HG02970 (cell line): Measurements from ENCODE around the gene CNTN6.
"Not testable (repeated sequence)": the region's sequence is repeated elsewhere in the genome, so short reads cannot be mapped to it uniquely, and the experiment has no call there.

Source experiments
- ATAC-seq: cut with Tn5 transposase; IDR thresholded peaks from one replicate; pipeline ENCODE4 v1.9.1; 2021; ENCODE audit warnings: mild to moderate bottlenecking, moderate library complexity, moderate number of reproducible peaks; ENCODE audit not compliant: unreplicated experiment, low FRiP score

The CNTN6 gene

DNA sequence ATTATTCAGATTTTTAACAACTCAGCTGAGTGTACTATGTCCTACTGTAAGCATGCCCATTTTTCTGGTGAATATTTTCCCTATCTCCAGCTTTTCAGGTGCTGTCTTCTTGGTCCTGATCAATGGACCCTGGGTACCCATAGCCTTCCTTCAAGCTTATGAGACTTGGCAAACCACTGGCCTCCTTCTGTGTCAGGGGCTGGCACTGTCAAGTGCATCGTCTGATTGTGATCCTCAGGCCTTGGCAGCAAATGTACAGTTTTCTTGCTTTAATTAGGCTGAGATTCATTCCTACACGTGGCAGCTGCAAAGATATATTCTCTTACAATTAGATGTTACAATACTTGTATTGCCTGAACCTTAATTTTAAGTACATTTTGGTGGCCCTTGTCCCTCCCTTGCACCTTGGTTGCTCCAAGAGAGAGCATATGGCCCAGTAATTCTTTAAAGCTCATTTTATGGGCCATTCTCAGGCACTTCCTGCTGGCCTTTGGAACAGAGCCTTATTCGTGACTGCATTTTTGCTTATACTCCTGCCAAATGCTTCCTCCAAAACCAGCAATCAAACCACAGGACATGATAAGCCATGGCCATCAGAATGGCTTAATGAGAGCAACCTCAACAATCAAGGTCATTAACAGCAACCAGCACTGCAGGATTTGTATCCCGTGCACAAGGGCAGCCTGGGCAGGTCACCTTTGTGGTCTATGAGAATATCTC, 179.9 kb downstream of the CNTN6 start:
- no peak for ATAC-seq

DNA sequence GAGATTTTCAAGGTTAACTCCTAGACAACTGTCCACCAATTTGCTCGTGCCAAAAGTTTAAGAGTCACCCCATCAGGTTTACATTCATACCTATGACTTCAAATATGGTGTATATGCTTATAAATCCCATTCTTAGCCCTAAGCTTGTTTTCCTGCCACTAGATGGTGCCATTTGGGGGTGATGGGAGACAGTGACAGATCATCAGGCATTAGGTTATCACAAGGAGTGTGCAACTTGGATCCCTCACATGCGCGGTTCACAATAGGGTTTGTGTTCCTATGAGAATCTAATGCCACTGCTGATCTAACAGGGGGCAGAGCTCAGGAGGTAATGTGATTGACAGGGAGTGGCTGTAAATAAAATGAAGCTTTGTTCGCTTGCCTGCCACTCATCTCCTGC, 182.7 kb downstream of the CNTN6 start:
- ATAC-seq, result no peak

DNA sequence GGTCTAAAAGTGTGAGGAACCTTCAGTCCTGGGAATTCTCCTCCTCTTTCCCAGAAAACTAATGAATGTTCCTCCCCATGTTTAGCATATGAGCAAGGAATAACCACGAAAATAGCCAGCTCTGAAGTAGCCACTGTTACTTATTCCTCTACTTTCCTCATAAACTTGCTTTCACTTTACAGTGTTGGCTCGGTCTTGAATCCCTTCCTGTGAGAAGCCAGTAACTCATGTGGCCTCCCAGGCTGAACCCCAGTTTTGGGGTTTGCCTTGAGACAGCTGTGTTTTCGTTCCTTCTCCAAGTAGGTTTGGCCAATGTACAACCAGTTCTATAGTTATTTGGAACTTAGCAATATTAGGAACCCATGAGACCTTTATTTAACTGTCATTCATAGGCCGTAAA, 195.0 kb downstream of the CNTN6 start:
- no peak for ATAC-seq

DNA sequence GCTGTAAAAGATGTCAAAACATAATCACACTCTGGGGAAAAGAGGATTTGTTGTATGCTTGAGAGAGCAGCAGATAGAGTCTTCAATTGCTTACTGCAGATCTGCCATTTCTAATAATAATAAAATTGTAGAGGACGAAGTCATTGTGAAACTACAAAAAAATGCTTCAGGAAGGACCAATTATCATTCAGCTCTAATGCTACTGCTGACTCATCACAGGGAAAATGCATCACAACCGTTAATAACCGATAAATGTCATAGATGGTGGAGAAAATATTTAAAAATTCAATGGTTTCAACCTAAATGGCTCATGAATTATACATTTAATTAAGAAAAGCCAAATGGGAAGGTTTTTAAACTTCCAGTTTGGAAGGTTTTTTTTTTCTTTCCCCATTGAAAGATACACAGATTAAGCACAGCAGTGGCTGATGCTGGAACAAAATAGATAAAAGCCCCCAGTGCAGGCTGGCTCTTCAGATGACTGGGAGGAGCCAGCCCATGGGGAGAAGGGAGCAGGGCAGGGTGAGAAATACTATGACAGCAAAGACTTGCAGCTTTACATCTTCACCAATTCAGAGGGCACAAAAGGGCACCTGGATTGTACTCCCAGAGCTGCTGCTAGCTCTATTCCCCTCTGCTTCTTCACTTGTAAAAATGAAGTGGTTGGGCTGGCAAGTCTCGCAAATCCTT, 196.1 kb downstream of the CNTN6 start:
- ATAC-seq, result no peak

DNA sequence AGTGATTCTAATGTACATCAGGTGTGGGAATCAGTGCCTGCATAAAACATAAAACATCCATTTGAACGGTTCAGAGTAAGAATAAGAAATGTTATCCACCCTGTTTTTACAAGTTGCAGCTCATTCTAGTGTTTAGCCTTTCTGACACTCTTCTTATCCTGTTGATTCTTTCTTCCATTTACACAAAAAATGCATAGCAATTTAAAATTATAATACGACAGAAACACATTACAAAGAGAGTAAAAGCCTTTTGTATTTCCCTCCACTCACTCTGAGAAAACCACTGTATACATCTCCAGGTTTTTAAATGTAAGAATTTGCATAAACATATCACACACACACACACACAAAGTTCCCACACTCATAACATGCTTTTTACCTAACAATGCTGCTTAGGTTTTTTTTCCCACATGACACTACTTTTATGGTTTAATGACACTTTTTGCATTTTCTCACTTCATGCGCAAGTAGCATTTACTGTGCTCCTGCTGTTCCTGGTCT, 199.8 kb downstream of the CNTN6 start:
- no peak for ATAC-seq

DNA sequence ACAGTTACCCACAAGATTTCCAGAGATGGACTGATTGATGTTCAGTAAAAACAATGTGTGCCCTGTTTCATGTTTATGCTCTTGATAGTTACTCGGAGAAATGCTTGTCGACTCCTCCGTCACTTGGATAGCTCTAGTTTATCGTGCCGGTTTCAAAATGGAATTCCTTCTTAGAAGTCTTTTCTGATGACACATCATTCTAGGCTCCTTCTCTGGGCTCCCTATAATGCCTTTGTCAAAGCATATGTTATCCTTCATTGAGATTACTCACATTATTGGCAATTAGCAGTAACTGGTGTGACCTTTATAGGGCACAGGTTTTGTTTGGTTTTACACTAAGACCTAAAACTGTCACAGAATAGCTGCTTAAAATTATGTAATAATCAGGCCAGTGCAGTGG, 201.8 kb downstream of the CNTN6 start:
- no peak for ATAC-seq

DNA sequence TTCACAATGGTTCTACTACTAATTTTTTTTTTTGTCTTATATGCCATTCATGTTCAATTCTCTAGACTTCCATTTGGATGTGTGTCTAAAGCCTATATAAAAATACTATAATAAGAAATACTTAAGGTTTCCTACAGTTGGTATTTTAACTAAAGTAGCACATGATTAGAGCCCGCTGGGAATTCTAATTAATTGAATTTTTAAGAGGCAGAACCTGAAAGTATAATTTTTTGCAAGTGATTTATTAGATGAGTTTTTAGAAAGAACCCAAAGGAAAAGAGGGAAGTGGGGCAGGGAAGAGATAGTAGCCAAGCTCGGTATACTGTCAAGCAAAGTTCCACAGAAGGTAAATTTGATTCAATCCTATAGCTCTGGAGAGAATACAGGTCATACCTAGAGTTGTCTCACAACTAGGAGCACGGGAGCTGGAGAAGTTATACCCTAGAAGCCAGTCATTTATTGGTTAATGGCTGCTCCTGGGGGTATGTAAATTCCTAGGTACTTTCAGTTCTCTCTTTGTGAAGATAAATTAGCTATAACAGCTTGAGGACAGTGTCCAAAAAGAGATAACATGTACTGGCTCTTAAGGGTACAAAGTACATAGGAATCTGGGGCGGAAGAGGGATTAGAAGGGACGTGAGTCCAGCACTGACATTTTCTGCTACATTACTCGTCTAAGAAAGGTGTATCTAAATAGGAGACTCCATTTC, 225.6 kb downstream of the CNTN6 start:
- no peak for ATAC-seq

DNA sequence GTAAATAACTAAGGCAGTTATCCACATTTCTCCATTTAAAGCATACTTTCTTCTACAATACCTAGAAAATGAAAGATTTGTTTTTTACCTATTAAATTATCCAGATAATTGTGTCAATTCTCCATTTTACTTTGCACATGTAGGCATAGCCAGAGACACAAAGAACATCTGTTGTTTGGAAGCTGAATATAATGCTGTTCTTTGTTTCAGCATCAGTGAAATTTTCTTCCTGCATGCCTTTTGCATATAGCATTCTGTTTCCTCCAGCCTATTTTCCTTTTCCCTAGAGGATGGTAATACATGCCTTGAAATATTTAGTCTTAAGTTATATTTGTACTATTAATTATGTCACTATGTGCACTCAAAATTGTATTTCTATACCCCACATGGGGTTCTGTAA, 233.7 kb downstream of the CNTN6 start:
- ATAC-seq, result no peak

DNA sequence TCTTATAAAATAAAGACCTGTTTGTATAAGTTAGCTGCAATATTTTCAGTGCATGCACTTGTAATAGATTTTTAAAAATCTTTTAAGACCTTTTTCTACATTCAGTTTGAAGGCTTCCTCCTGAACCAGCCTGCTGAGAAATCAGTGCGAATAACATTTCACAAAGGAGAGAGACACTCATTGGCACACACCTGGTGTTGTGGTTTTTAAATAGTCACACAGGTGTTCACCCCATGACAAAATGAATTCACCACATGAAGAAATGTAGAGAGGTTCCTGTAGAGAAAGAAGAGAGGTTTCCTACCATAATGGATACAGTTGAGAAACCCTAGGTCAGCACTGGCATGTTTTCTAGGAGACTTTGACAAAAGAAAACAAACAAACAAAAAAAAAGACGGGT, 237.3 kb downstream of the CNTN6 start:
- no peak for ATAC-seq

DNA sequence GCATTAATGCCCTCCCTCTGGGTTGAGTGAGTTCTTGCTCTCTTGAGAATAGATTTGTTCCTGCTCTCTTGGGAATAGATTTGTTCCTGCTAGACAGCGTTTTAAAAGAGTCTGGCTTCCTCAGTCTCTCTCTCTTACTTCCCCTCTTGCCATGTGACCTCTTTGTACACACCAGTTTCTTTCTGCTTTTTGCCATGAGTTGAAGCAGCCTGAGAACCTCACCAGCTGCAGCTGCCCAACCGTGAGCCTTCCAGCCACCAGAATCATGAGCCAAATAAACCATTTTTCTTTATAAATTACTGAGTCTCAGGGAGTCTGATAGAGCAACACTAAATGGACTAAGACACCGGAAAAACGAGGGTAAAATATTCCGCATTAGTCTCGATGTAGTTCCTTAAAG, 253.6 kb downstream of the CNTN6 start:
- ATAC-seq, result no peak

DNA sequence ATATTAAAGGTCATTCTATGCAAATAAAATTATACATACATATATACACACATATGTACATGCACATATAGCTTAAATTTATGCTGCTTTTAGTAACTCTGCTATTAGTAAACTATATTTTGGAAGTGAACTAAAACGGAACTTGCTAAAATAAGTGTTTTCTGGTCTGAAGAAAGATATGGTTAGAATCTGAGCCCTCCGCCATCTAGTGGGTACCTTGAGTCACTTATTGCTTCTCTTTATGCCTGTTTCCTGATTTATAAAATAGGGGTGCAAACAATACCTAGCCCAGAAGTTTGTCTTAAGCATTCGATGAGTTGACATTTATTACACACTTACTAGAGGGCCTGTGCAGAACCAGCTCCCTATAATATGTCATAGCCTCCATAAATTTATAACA, 255.7 kb downstream of the CNTN6 start:
- no peak for ATAC-seq

DNA sequence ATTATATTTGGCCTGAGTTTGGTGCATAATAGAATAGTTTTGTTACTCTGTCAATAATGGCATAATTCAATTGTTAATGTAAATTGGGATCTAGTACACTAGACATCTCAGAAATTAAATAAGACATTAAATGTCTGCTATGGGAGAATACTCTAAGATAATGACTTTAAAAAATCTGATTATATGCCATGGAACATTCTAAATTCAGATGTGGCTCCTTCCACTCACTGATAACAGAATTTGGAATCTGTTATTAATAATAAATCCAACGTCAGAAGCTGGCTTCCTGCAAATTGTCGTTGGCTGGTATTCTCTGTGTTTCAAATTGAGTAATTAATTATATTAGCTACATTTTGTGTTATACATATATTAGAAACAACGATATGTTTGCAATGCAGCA, 258.1 kb downstream of the CNTN6 start:
- no peak for ATAC-seq

DNA sequence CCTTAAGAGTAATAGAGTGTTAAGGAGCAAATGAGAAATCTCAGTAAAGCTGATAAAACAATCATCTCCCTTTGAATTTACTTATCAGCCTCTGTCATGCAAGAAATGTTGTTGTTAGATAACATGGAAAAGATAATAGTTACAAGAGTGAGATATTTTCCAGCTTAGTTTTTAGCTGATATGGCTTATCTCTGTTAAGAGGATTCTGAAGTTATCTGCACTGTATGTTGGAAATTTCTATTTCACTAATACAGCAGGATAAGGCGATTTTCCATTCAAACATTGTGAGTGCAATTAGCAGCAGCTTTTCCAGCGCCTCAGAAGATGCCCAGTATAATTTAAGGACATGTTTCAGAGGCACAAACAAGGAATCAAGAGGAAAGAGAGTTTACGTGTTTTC, 262.9 kb downstream of the CNTN6 start:
- ATAC-seq, result no peak

DNA sequence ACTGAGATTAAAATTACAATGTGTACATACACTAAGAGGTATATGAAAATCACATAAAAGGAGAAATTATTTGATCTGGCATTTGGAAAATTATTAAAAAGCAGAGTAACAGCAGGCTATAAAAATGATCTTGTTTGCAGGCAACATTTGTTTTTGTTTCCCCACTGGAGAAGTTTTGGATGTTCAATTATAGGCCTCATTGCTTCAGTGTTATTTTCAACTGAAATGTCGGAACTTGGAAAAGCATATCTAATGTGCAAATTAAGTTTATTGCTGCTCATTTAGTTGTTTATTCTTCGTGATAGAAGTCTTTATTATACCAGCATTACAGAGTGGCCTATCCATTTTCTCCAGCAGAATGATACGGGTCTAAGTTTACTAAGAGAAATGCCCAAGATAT, 263.3 kb downstream of the CNTN6 start:
- ATAC-seq, result no peak

DNA sequence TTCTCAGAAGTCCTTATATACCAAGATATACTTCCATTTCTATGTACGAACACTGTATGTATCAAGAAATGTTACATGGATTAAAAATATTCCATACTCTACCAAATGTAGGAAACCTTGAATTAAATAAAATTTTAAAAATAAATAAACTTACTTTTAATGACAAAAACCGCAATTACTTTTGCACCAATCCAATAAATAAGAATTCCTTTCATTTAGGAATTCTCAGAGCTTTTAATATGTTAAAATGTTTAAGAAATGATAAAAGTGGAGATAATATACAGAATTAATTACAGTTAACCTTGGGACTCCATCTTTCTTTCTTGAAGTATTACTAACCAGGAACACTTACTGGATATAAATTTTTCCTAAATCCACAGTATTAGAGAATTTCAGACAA, 272.7 kb downstream of the CNTN6 start:
- ATAC-seq, result no peak

DNA sequence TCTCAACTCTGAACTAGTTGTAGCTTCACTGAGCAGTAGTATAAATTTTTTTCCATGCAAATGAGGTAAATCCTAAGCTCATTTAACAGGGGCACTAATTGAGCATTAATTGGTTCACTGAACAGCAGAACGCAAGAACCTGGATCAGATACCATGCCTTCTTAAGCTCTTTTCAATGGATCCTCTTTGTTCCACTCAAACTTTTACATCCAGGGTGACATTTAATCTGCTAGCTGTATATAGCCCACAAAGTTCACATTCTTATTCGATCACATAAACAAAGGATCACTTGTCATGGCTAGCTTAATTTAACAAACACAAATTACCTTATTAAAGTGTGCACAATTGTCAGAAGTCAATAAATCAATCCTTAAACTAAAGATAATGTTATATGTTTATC, 281.6 kb downstream of the CNTN6 start:
- ATAC-seq, result no peak

DNA sequence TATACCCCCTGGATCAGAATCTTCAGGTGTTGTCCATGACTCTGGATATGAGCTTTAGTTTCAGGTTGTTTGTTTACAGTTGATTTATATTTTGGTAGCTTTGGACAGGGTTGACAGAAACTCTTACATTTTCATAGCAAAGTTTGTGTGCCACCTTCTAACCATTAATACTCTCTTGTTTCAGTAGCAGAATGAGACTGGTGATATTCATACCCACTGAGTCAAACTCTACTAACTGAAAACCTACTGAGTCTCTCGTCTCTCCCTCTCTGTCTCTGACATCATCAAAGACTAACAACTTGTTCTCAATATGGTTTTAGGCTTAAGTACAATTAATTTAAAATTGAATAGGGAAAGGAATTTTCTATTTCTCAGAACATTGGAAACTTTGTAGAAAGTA, 282.3 kb downstream of the CNTN6 start:
- ATAC-seq, result no peak

DNA sequence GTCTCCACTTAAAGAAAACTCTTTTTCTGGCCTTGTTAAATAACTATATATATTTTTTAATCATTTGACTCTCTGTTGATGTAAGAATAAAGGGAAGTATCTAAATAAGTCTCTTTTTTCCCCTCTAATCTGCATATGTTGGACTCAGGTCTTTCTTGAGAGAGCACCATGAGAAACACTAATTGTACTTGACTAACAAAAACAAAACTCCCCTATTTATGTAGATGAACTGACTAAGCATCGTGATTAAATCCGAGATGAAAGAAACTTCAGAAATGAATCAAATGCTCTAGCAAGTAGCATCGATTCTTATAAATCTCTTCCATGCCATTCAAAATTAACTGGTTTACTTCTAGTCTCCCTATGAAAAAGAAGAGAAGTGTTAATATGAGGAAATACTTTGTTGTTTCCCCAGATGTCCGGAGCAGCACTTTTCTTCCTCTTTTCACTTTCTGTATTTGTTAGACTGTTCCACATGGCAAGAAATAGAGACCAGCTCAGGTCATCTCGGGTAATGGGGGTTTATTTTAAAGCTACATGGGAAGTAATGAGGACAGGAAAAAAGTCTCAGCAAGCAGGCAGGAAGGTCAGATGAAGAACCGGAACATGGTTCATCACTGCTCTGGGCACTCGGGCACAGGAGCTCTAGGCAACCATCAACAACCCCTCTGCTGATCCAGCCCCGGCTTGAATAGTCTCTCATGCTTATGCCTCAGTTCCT, 288.3 kb downstream of the CNTN6 start:
- ATAC-seq, result peak; percentile 64

DNA sequence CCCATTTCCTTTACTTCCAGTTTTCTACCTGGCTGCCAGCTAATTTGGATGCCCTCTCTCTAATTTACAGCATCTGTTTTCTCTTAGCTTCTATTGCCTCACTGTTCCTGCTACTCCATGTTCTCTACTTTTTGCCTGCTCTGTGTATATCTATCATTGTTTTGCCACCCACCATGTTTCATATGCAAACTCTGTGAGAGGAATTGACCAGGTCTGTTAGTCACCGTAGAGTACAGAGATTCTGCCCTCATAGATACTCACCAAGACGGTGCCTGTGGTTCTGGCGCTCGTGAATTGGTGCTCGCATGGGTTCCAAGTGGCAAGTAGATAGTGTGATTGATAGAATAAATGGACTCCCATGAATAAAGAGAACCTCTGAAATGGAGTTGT, 288.8 kb downstream of the CNTN6 start:
- ATAC-seq, result peak; percentile 30

DNA sequence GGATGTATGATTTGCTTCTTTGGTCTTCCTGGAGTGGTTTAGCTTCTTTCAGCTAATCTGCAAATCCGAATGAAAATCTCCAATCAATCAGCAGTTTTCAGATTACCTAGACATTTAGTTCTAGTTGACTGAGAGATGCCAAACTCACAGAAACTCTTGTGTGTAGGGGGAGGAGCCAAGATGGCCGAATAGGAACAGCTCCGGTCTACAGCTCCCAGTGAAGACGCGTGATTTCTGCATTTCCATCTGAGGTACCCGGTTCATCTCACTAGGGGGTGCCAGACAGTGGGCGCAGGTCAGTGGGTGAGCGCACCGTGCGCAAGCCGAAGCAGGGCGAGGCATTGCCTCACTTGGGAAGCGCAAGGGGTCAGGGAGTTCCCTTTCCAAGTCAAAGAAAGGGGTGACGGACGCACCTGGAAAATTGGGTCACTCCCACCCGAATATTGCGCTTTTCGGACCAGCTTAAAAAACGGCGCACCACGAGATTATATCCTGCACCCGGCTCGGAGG, 294.6 kb downstream of the CNTN6 start:
- ATAC-seq, result not testable (repeated sequence)

DNA sequence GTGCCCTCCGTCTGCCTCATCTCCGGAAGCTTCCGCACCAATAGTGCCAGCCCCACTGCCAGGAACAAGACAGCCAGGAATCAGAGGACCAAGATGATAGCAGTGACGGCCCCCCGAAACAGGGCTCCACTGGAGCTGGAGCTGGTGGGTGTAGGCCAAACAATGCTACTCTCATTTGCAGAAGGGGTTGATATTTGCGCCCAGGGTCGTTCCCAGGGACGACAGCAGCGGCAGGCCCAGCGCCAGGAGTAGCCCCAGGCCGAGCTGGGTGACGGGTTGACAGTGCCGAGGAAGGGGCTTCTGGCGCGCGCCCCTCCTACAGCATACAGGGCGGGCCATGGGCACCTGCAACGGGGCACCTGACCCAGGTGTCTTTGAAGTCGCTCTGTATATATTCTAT, 301.4 kb downstream of the CNTN6 start:
- ATAC-seq, result no peak
